ENCODE measurements around the gene CCSAP.

DNA sequence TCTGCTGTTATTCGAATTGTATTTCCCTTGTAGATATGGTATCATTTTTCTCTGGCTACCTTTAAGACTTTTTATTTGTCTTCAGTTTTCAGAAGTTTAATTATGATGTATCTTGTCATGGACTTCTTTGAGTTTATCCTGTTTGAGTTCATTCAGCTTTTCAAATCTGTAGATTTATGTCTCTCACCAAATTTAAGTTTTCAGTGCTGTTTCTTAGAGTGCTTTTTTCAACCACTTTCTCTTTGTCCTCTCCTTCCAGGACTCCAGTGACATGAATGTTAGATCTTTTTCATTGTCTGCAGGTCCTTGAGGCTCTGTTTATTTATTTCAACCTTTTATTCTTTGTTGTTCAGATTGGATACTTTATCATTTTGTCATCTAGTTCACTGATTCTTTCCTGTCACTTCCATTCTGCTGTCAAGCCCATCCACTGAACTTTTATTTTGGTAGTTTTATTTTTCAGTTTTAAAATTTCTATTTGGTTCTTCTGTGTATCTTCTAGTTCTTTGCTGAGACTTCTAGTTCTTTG, 60.5 kb downstream of the CCSAP start:
- TF ChIP-seq, protein P1, sequence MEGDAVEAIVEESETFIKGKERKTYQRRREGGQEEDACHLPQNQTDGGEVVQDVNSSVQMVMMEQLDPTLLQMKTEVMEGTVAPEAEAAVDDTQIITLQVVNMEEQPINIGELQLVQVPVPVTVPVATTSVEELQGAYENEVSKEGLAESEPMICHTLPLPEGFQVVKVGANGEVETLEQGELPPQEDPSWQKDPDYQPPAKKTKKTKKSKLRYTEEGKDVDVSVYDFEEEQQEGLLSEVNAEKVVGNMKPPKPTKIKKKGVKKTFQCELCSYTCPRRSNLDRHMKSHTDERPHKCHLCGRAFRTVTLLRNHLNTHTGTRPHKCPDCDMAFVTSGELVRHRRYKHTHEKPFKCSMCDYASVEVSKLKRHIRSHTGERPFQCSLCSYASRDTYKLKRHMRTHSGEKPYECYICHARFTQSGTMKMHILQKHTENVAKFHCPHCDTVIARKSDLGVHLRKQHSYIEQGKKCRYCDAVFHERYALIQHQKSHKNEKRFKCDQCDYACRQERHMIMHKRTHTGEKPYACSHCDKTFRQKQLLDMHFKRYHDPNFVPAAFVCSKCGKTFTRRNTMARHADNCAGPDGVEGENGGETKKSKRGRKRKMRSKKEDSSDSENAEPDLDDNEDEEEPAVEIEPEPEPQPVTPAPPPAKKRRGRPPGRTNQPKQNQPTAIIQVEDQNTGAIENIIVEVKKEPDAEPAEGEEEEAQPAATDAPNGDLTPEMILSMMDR (IDR thresholded peaks at IDR 0.05) = no peak
- no peak for TF ChIP-seq POLR2A (IDR thresholded peaks at IDR 0.05)
- no peak for TF ChIP-seq EP300 (IDR thresholded peaks at IDR 0.05)
